Measurements from ENCODE around the gene CIDEC.

CIDEC gene

DNA sequence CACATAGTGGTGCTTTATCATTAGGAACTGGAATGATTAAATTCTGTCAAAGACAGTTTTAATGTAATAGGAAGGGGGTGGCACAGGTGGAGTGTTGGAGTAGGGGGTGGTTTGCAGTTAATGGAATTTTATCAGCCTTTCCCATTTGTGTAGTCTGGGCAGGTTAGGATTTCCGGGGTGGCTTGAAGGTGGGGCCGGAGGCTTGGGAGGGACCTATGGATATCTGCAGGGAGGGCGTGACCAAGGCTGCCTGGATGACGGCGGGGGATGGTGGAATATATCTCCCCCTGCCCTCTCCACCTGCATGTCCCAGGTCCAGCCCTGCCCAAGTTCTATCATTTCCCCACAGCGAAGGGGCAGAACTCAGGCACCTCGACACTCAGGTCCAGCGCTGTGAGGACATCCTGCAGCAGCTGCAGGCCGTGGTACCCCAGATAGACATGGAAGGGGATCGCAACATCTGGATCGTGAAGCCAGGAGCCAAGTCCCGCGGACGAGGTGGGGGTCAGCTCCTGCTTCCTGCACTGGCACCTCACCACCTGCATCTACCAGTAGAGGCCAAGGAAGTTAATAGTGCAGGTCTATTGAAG lies 54.5 kb downstream of the CIDEC start:
- FAIRE-seq (no peak), DNase-seq (ENCODE audit: insufficient read length, low spot score) (no peak)
- TF ChIP-seq, protein P1, sequence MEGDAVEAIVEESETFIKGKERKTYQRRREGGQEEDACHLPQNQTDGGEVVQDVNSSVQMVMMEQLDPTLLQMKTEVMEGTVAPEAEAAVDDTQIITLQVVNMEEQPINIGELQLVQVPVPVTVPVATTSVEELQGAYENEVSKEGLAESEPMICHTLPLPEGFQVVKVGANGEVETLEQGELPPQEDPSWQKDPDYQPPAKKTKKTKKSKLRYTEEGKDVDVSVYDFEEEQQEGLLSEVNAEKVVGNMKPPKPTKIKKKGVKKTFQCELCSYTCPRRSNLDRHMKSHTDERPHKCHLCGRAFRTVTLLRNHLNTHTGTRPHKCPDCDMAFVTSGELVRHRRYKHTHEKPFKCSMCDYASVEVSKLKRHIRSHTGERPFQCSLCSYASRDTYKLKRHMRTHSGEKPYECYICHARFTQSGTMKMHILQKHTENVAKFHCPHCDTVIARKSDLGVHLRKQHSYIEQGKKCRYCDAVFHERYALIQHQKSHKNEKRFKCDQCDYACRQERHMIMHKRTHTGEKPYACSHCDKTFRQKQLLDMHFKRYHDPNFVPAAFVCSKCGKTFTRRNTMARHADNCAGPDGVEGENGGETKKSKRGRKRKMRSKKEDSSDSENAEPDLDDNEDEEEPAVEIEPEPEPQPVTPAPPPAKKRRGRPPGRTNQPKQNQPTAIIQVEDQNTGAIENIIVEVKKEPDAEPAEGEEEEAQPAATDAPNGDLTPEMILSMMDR (IDR thresholded peaks at IDR 0.05; ENCODE audit: insufficient read depth, missing control alignments), result no peak

DNA sequence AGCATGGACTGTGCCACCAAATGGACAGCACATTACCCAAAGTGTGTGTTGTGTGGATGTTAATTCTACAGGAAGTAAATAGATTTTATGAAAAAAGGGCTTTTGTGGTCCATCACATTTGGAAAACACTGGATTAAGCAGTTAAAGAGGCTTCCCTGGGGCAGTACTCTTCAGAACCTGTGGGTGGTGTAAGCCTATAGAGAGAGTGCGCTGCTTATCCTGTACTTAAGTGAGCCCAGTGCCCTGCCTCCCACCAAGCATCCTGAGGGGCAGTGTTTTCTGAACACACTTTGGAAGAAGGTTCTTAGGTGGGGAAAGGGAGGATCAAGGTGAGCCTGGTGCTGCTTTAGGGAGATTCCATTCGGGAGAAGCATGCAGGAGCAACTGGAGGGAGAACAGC lies 59.1 kb downstream of the CIDEC start:
- TF ChIP-seq, protein P1 (IDR thresholded peaks at IDR 0.05; ENCODE audit: insufficient read depth, missing control alignments), result peak; percentile 17
- no peak for DNase-seq (ENCODE audit: insufficient read length, low spot score)
- no peak for FAIRE-seq

DNA sequence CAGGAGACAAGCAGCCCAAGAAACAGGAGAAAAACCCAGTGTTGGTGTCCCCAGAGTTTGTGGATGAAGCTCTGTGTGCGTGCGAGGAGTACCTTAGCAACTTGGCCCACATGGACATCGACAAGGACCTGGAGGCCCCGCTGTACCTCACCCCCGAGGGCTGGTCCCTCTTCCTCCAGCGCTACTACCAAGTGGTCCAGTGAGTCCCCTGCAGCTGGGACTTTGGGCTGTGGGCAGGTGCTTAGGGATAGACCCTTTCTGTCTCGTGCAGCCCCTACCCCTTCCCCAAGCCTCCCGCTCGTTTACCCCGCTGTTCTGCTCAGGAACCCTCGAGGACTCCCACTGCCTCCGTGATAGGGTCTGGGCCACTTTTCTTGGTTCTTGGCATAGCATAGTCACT lies 59.5 kb downstream of the CIDEC start:
- FAIRE-seq (no peak), DNase-seq (ENCODE audit: insufficient read length, low spot score) (no peak)
- TF ChIP-seq, protein P1 (IDR thresholded peaks at IDR 0.05; ENCODE audit: insufficient read depth, missing control alignments), result no peak

GRCh38 chr3:9818666-9819335 lies 61.3 kb downstream of the CIDEC start:
- DNase-seq (ENCODE audit: insufficient read length, low spot score) (no peak), FAIRE-seq (no peak)
- TF ChIP-seq, protein P1 (IDR thresholded peaks at IDR 0.05; ENCODE audit: insufficient read depth, missing control alignments), result no peak

DNA sequence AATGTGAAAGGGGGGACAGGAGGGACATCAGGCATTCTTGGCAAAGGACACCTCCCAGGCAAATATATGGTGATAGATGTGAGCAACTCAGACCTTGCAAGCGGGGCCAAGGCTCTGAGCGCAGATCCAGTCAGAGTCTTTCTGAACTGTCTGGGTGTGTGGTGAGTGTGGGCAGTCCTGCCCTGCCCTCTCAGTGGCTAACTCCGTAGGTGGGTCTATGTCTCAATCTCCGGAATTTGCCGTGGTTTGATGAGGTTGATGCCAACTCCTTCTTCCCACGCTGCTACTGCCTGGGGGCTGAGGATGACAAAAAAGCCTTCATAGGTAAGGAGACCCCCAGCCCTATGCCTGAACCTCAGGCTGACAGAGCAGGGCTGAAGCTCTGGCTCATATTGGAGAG lies 62.6 kb downstream of the CIDEC start:
- FAIRE-seq, result no peak
- TF ChIP-seq, protein P1 (IDR thresholded peaks at IDR 0.05; ENCODE audit: insufficient read depth, missing control alignments), result no peak
- no peak for DNase-seq (ENCODE audit: insufficient read length, low spot score)
